Ecto neural progenitor cell (in vitro differentiated cells): Measurements from ENCODE around the gene IL27RA.

ENCODE experiments used
- DNase-seq: peaks from one replicate; pipeline ENCODE4 v3.0.0-alpha.2; 2018; ENCODE audit warnings: low spot score

The IL27RA gene

GRCh38 chr19:14031719-14032480 is at the start of gene IL27RA:
TSS of gene IL27RA (plus strand) at chr19:14031762. CDS start at chr19:14031873, 111 bp downstream.
- peak; percentile 77 for DNase-seq

GRCh38 chr19:13981988-13982501 is 49.5 kb upstream of the IL27RA start:
- no peak for DNase-seq

GRCh38 chr19:13982773-13983172 is 48.8 kb upstream of the IL27RA start:
- DNase-seq: no peak

- DNase-seq: no peak
Measured at GRCh38 chr19:13983213-13983889, 48.2 kb upstream of the IL27RA start.

- DNase-seq: no peak
Measured at GRCh38 chr19:13984186-13984585, 47.4 kb upstream of the IL27RA start.

- no peak for DNase-seq
Measured at GRCh38 chr19:13984875-13985741, 46.5 kb upstream of the IL27RA start.

GRCh38 chr19:13985771-13986347 is 45.7 kb upstream of the IL27RA start:
- no peak for DNase-seq

- DNase-seq: peak; percentile 61
Measured at GRCh38 chr19:13986348-13986904, 45.1 kb upstream of the IL27RA start.

- no peak for DNase-seq
Measured at GRCh38 chr19:13987101-13987890, 44.3 kb upstream of the IL27RA start.

- no peak for DNase-seq
Measured at GRCh38 chr19:13989487-13989886, 42.1 kb upstream of the IL27RA start.

GRCh38 chr19:13990085-13990484 is 41.5 kb upstream of the IL27RA start:
- no peak for DNase-seq

- DNase-seq: no peak
Measured at GRCh38 chr19:13992025-13992424, 39.5 kb upstream of the IL27RA start.

- DNase-seq: no peak
Measured at GRCh38 chr19:13993590-13994300, 37.8 kb upstream of the IL27RA start.

- no peak for DNase-seq
Measured at GRCh38 chr19:13995017-13995728, 36.4 kb upstream of the IL27RA start.

- no peak for DNase-seq
Measured at GRCh38 chr19:13995878-13996765, 35.4 kb upstream of the IL27RA start.

- DNase-seq: no peak
Measured at GRCh38 chr19:13996928-13997630, 34.5 kb upstream of the IL27RA start.

GRCh38 chr19:13997631-13997962 is 34.0 kb upstream of the IL27RA start:
- no peak for DNase-seq

- DNase-seq: no peak
Measured at GRCh38 chr19:13998426-13998825, 33.1 kb upstream of the IL27RA start.
